ENCODE results near the gene COL17A1. TPM values are rescaled to one million over a fixed set of nuclear protein-coding genes. Genes with fewer than 3 reads are reported as not detected.

COL17A1 gene
- total and polyA plus RNA-seq, 9 of the 15 experiments (the other 6 are each of a cell fraction or from before 2014, with no cell fraction given), result not detected

DNA sequence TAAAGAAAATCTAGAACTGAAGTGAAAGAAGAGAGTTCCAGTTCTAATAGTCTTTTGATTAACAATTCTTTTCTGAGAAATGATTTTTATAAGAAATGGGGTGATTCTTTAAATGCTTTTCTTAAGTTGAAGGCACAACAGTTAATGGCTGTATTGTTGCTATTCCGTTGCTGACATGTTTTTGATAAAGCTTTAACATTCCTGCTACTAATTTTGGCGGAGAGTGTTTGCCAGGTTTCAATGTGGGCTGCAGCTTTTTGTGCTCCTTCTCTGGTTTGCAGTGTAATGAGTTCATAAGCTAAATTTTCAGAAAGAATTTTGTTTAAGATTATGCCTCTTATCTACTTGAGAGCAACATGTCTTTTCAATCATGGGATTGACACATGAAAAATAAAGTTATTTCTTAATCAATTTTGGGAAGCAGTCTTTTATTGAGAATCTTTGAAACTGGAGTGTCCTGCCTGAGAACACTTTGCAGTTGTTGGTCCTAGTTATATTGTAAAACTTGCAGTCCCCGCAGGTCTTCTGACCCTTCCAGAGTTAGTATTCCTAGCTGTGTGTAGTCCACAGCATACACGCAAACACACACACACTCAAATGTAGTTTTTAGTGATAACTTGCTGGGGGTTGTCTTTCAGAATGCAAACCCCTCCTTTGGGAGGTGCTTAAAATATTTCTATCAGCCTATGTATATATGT lies 56.7 kb downstream of the COL17A1 start:
- FAIRE-seq, result no peak
- TF ChIP-seq RBFOX2 (IDR thresholded peaks at IDR 0.05; ENCODE audit: low read depth, low read length), result no peak
- TF ChIP-seq MEF2A (IDR thresholded peaks at IDR 0.05; ENCODE audit: control insufficient read depth, low read depth, low read length), result no peak
- TF ChIP-seq SP1 (CRISPR knock-in tag; IDR thresholded peaks at IDR 0.05), result no peak
- TF ChIP-seq PRMT5 (CRISPR knock-in tag; IDR thresholded peaks at IDR 0.05), result no peak
- TF ChIP-seq TBP (optimal IDR thresholded peaks at IDR 0.05; ENCODE audit: low read depth, low read length), result no peak
- no peak for TF ChIP-seq PHB2 (IDR thresholded peaks at IDR 0.05; ENCODE audit: low read depth)
- TF ChIP-seq ELF2 (CRISPR knock-in tag; IDR thresholded peaks at IDR 0.05), result no peak
- TF ChIP-seq SIX5 (IDR thresholded peaks at IDR 0.05; ENCODE audit: borderline replicate concordance in 1 of 2, insufficient read depth in 1 of 2, low read depth in 1 of 2, low read length in 2 of 2), result no peak
- TF ChIP-seq, protein P1, sequence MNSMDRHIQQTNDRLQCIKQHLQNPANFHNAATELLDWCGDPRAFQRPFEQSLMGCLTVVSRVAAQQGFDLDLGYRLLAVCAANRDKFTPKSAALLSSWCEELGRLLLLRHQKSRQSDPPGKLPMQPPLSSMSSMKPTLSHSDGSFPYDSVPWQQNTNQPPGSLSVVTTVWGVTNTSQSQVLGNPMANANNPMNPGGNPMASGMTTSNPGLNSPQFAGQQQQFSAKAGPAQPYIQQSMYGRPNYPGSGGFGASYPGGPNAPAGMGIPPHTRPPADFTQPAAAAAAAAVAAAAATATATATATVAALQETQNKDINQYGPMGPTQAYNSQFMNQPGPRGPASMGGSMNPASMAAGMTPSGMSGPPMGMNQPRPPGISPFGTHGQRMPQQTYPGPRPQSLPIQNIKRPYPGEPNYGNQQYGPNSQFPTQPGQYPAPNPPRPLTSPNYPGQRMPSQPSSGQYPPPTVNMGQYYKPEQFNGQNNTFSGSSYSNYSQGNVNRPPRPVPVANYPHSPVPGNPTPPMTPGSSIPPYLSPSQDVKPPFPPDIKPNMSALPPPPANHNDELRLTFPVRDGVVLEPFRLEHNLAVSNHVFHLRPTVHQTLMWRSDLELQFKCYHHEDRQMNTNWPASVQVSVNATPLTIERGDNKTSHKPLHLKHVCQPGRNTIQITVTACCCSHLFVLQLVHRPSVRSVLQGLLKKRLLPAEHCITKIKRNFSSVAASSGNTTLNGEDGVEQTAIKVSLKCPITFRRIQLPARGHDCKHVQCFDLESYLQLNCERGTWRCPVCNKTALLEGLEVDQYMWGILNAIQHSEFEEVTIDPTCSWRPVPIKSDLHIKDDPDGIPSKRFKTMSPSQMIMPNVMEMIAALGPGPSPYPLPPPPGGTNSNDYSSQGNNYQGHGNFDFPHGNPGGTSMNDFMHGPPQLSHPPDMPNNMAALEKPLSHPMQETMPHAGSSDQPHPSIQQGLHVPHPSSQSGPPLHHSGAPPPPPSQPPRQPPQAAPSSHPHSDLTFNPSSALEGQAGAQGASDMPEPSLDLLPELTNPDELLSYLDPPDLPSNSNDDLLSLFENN (IDR thresholded peaks at IDR 0.05; ENCODE audit: low read depth in 2 of 2, low read length in 2 of 2), result no peak
- TF ChIP-seq, protein P2, sequence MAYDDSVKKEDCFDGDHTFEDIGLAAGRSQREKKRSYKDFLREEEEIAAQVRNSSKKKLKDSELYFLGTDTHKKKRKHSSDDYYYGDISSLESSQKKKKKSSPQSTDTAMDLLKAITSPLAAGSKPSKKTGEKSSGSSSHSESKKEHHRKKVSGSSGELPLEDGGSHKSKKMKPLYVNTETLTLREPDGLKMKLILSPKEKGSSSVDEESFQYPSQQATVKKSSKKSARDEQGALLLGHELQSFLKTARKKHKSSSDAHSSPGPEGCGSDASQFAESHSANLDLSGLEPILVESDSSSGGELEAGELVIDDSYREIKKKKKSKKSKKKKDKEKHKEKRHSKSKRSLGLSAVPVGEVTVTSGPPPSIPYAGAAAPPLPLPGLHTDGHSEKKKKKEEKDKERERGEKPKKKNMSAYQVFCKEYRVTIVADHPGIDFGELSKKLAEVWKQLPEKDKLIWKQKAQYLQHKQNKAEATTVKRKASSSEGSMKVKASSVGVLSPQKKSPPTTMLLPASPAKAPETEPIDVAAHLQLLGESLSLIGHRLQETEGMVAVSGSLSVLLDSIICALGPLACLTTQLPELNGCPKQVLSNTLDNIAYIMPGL (CRISPR knock-in tag; IDR thresholded peaks at IDR 0.05), result no peak
- TF ChIP-seq, protein P3, sequence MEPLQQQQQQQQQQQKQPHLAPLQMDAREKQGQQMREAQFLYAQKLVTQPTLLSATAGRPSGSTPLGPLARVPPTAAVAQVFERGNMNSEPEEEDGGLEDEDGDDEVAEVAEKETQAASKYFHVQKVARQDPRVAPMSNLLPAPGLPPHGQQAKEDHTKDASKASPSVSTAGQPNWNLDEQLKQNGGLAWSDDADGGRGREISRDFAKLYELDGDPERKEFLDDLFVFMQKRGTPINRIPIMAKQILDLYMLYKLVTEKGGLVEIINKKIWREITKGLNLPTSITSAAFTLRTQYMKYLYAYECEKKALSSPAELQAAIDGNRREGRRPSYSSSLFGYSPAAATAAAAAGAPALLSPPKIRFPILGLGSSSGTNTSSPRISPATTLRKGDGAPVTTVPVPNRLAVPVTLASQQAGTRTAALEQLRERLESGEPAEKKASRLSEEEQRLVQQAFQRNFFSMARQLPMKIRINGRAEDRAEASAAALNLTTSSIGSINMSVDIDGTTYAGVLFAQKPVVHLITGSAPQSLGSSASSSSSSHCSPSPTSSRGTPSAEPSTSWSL (CRISPR knock-in tag; IDR thresholded peaks at IDR 0.05; ENCODE audit: borderline replicate concordance), result no peak
- no peak for TF ChIP-seq ZNF3 (CRISPR knock-in tag; IDR thresholded peaks at IDR 0.05)
- no peak for TF ChIP-seq ARHGAP35 (IDR thresholded peaks at IDR 0.05; ENCODE audit: partially characterized antibody)

More for the DNA sequence above, 56.7 kb downstream of the COL17A1 start:
- no peak for DNase-seq (ENCODE audit: extremely low read depth in 1 of 4, low spot score in 3 of 4)
- CTCF ChIA-PET (ENCODE audit: low intra/inter-chr PET ratio), result no interaction called here
- no peaks in the 10 kb centered on the region for H3K4me1 ChIP-seq (replicated peaks in 1 of 2; ENCODE audit: control insufficient read depth in 2 of 2, insufficient read depth in 2 of 2, low read length in 2 of 2)
- no TSS peak for BruUV-seq (replicated peaks)
- ATAC-seq, result no peak
- no peak overlapping the region for H3K4me2 ChIP-seq (ENCODE audit: insufficient read depth, low read length)
- H3K27ac ChIP-seq (ENCODE audit: extremely low read depth, low read depth, low read length), result no peak overlapping the region
- H3K27me3 ChIP-seq (ENCODE audit: control insufficient read depth in 2 of 2, insufficient read depth in 2 of 2, low read length in 2 of 2), result no peaks in the 10 kb centered on the region
- intact Hi-C loops (cut with micrococcal nuclease) (no loop called here), in situ Hi-C loops (cut with MboI) (no loop called here)
- 86% methylated on average over 4 of the region's 4 CpGs for WGBS (ENCODE audit: insufficient coverage, low coverage, missing lambda C conversion rate)
- no peaks in the 10 kb centered on the region for H3K9me1 ChIP-seq (ENCODE audit: control insufficient read depth, insufficient read depth, low read length)
- no peaks in the 10 kb centered on the region for H3K9me3 ChIP-seq (replicated peaks; ENCODE audit: control insufficient read depth, insufficient read depth, low read depth, low read length)
- peaks cover 48% of the 10 kb centered on the region; the same call in 2 of the 3 replicates for H3K36me3 ChIP-seq (ENCODE audit: control insufficient read depth, insufficient read depth, low read length)
- H3K9ac ChIP-seq (ENCODE audit: insufficient read depth in 1 of 2, low read depth in 2 of 2, low read length in 2 of 2), result no peak overlapping the region
- no peaks in the 10 kb centered on the region; the same call in 1 of the 2 replicates for H4K20me1 ChIP-seq (replicated peaks; ENCODE audit: control insufficient read depth, insufficient read depth, low read length)
- POLR2A ChIA-PET, result no interaction called here
- H3K4me3 ChIP-seq, result no peak overlapping the region
- H2AFZ ChIP-seq (ENCODE audit: low read depth, low read length), result no peak overlapping the region
- no peaks in the 10 kb centered on the region for H3K79me2 ChIP-seq (ENCODE audit: control insufficient read depth, insufficient read depth, low read length)
